Smooth muscle cell of the brain vasculature (primary cell): ENCODE measurements around the gene USH1G.

Source experiments
- DNase-seq: peaks from one replicate; pipeline ENCODE4 v3.0.0-alpha.2; 2012; ENCODE audit warnings: low read depth, low spot score

Gene USH1G

GRCh38 chr17:74954115-74954514 lies 31.1 kb upstream of the USH1G start:
- DNase-seq, result no peak

GRCh38 chr17:74953134-74953687 lies 30.2 kb upstream of the USH1G start:
- no peak for DNase-seq

GRCh38 chr17:74952431-74953133 lies 29.5 kb upstream of the USH1G start:
- DNase-seq, result no peak

GRCh38 chr17:74951680-74952421 lies 28.8 kb upstream of the USH1G start:
- DNase-seq, result no peak

- no peak for DNase-seq
Observed at GRCh38 chr17:74951065-74951464, 28.0 kb upstream of the USH1G start.

GRCh38 chr17:74950207-74950606 lies 27.2 kb upstream of the USH1G start:
- no peak for DNase-seq

GRCh38 chr17:74949455-74950115 lies 26.5 kb upstream of the USH1G start:
- no peak for DNase-seq

- no peak for DNase-seq
Observed at GRCh38 chr17:74947041-74947754, 24.1 kb upstream of the USH1G start.

- no peak for DNase-seq
Observed at GRCh38 chr17:74946641-74947040, 23.6 kb upstream of the USH1G start.

- DNase-seq, result no peak
Observed at GRCh38 chr17:74945543-74945942, 22.5 kb upstream of the USH1G start.

- no peak for DNase-seq
Observed at GRCh38 chr17:74943808-74944522, 20.9 kb upstream of the USH1G start.

- no peak for DNase-seq
Observed at GRCh38 chr17:74941128-74941725, 18.2 kb upstream of the USH1G start.

- no peak for DNase-seq
Observed at GRCh38 chr17:74939534-74939933, 16.5 kb upstream of the USH1G start.

- no peak for DNase-seq
Observed at GRCh38 chr17:74938194-74938950, 15.3 kb upstream of the USH1G start.

- no peak for DNase-seq
Observed at GRCh38 chr17:74937064-74938051, 14.3 kb upstream of the USH1G start.

GRCh38 chr17:74936470-74936799 lies 13.4 kb upstream of the USH1G start:
- DNase-seq, result no peak

GRCh38 chr17:74935585-74936469 lies 12.8 kb upstream of the USH1G start, which contains the start of gene OTOP3:
OTOP3 (plus strand) TSS chr17:74935898; CDS start chr17:74935922, 24 bp downstream.
- DNase-seq, result no peak

- no peak for DNase-seq
Observed at GRCh38 chr17:74935048-74935447, 12.0 kb upstream of the USH1G start.
